Mucosa of descending colon (tissue), 3 donors: ENCODE data around the gene CLDN7. TPM values are rescaled to one million over a fixed set of nuclear protein-coding genes. Genes with fewer than 3 reads are reported as not detected.

ENCODE experiments used
- ATAC-seq: fragments of 200-7000 bp; cut with Tn5 transposase; one replicate; pipeline ENCODE4 v1.9.1; 2020; ENCODE audit warnings: mild to moderate bottlenecking, moderate library complexity
- DNase-seq, 3 donors: peaks; one replicate each; pipeline ENCODE4 v3.0.0-alpha.2; 2020
- H3K36me3 ChIP-seq: fragments of 200-600 bp; one replicate; pipeline ENCODE4 v1.8.0; 2021; ENCODE audit warnings: low read depth, mild to moderate bottlenecking
- H3K4me1 ChIP-seq: fragments of 200-600 bp; one replicate; pipeline ENCODE4 v1.8.0; 2021; ENCODE audit warnings: low read depth, mild to moderate bottlenecking
- H3K4me3 ChIP-seq: fragments of 200-600 bp; one replicate; pipeline ENCODE4 v1.8.0; 2021; ENCODE audit warnings: mild to moderate bottlenecking
- H3K9me3 ChIP-seq: fragments of 200-600 bp; one replicate; pipeline ENCODE4 v1.8.0; 2021; ENCODE audit warnings: mild to moderate bottlenecking
- intact Hi-C, 2 donors: fragments of 100-400 bp; cut with DNase I in 1 of 2; cut with micrococcal nuclease in 1 of 2; formaldehyde crosslinking; loops; one replicate each; pipeline versions ENCODE4 v1.11.0 to v1.11.1; 2022; cut with DNase I, micrococcal nuclease
- total RNA-seq, 3 donors: library from RNA; stranded (reverse); fragmentation: NEBNext Ultra II Directional in 2 of 3; extraction: Animal tissue kit (Norgen Biotek cat#: 25700) in 2 of 3; gene quantifications; one replicate each; pipeline versions ENCODE4 v1.2.1 to v1.2.4, GENCODE V29; 2021 to 2023
- TF ChIP-seq, protein P1 (sequence below): fragments of 200-600 bp; IDR thresholded peaks from one replicate; pipeline ENCODE4 v1.8.0; 2022; ENCODE audit warnings: antibody characterized with exemption, mild to moderate bottlenecking
- donor health status: DM: no; HTN: no; CAD: no; lungs with moderate emphysema.
- donor health status: DM: no; HTN: no; CAD: no.
- donor health status: DM: no; HTN: yes; CAD: no.

The CLDN7 gene
- total RNA-seq, 3 donors from 2014 or later, result 586 to 1,244 (median 934) TPM

- TF ChIP-seq, protein P1, sequence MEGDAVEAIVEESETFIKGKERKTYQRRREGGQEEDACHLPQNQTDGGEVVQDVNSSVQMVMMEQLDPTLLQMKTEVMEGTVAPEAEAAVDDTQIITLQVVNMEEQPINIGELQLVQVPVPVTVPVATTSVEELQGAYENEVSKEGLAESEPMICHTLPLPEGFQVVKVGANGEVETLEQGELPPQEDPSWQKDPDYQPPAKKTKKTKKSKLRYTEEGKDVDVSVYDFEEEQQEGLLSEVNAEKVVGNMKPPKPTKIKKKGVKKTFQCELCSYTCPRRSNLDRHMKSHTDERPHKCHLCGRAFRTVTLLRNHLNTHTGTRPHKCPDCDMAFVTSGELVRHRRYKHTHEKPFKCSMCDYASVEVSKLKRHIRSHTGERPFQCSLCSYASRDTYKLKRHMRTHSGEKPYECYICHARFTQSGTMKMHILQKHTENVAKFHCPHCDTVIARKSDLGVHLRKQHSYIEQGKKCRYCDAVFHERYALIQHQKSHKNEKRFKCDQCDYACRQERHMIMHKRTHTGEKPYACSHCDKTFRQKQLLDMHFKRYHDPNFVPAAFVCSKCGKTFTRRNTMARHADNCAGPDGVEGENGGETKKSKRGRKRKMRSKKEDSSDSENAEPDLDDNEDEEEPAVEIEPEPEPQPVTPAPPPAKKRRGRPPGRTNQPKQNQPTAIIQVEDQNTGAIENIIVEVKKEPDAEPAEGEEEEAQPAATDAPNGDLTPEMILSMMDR, result no peak
- Histone ChIP-seq H3K9me3 (no peaks in the 10 kb centered on the region), H3K36me3 (no peaks in the 10 kb centered on the region), H3K4me1 (peaks cover 33% of the 10 kb centered on the region), H3K4me3 (peak overlapping the region; percentile 67)
- intact Hi-C loops, result no loop called here
- no peak for ATAC-seq
- peak; percentile 30 to 65 (median 62) for DNase-seq
Measured at GRCh38 chr17:7261379-7262191, 693 bp downstream of the CLDN7 start.

- no peaks in the 10 kb centered on the region for H3K9me3 ChIP-seq
- intact Hi-C loops, result no loop called here
- DNase-seq (peak; percentile 84 to 88 (median 88)), ATAC-seq (peak; percentile 32)
- H3K4me1 ChIP-seq, result peaks cover 30% of the 10 kb centered on the region
- peak overlapping the region; percentile 67 for H3K4me3 ChIP-seq
- TF ChIP-seq, protein P1, result no peak
- H3K36me3 ChIP-seq, result no peaks in the 10 kb centered on the region
Measured at GRCh38 chr17:7260651-7261378, 1.5 kb downstream of the CLDN7 start.

- H3K4me3 ChIP-seq, result peak overlapping the region; percentile 67
- intact Hi-C loops, result no loop called here
- no peaks in the 10 kb centered on the region for H3K9me3 ChIP-seq
- ATAC-seq (no peak), DNase-seq (peak in 1 of 3 donors; percentile 51)
- H3K36me3 ChIP-seq, result no peaks in the 10 kb centered on the region
- TF ChIP-seq, protein P1, result no peak
- H3K4me1 ChIP-seq, result peaks cover 29% of the 10 kb centered on the region
Measured at GRCh38 chr17:7260151-7260550, 2.1 kb downstream of the CLDN7 start.

GRCh38 chr17:7259555-7259889, 2.8 kb downstream of the CLDN7 start:
- intact Hi-C loops, result no loop called here
- Histone ChIP-seq H3K4me1 (peaks cover 29% of the 10 kb centered on the region), H3K36me3 (no peaks in the 10 kb centered on the region), H3K4me3 (no peak overlapping the region), H3K9me3 (no peaks in the 10 kb centered on the region)
- ATAC-seq, result no peak
- DNase-seq, result peak in 2 of 3 donors; percentile 40 to 51
- TF ChIP-seq, protein P1, result no peak

- ATAC-seq (peak; percentile 50), DNase-seq (peak; percentile 83 to 89 (median 85))
- H3K9me3 ChIP-seq, result no peaks in the 10 kb centered on the region
- TF ChIP-seq, protein P1, result no peak
- H3K4me1 ChIP-seq, result peaks cover 23% of the 10 kb centered on the region
- no peaks in the 10 kb centered on the region for H3K36me3 ChIP-seq
- intact Hi-C loops, result no loop called here
- H3K4me3 ChIP-seq, result no peak overlapping the region
Measured at GRCh38 chr17:7258731-7259554, 3.3 kb downstream of the CLDN7 start.
